MM.1S (cell line): ENCODE data around the gene CCDC74B.
"Not testable (repeated sequence)": the region's sequence is repeated elsewhere in the genome, so short reads cannot be mapped to it uniquely, and the experiment has no call there.

Source experiments
- DNase-seq: peaks from one replicate; pipeline ENCODE4 v3.0.0-alpha.2; 2015
- H2AFZ ChIP-seq: fragments of 300-600 bp; sonication (generic); 2 replicates; pipeline ENCODE4 v1.6.0; 2016; ENCODE audit warnings: antibody characterized with exemption, low read length
- H3F3A ChIP-seq: fragments of 300-600 bp; sonication (generic); 2 replicates; pipeline ENCODE4 v1.6.1; 2016; ENCODE audit warnings: mild to moderate bottlenecking, antibody characterized with exemption, low read length, moderate library complexity, mixed read lengths; ENCODE audit not compliant: insufficient read depth
- H3K27ac ChIP-seq: fragments of 300-600 bp; sonication (generic); 2 replicates; pipeline ENCODE4 v1.5.1; 2016; ENCODE audit warnings: mild to moderate bottlenecking, low read length
- H3K27me3 ChIP-seq: fragments of 300-600 bp; sonication (generic); replicated peaks from 2 replicates; pipeline ENCODE4 v1.6.0; 2016; ENCODE audit warnings: low read length; ENCODE audit not compliant: insufficient read depth
- H3K36me3 ChIP-seq: fragments of 300-600 bp; sonication (generic); replicated peaks from 2 replicates; pipeline ENCODE4 v1.6.1; 2016; ENCODE audit warnings: mild to moderate bottlenecking, low read length, mixed read lengths; ENCODE audit not compliant: insufficient read depth
- H3K4me1 ChIP-seq: fragments of 300-600 bp; sonication (generic); 2 replicates; pipeline ENCODE4 v1.6.1; 2016; ENCODE audit warnings: low read length, mixed read lengths
- H3K4me2 ChIP-seq: fragments of 300-600 bp; sonication (generic); 2 replicates; pipeline ENCODE4 v1.6.0; 2016; ENCODE audit warnings: low read depth, low read length
- H3K4me3 ChIP-seq: fragments of 300-600 bp; sonication (generic); 2 replicates; pipeline ENCODE4 v1.5.1; 2016; ENCODE audit warnings: low read length, mixed read lengths
- H3K79me2 ChIP-seq: fragments of 300-600 bp; sonication (generic); 2 replicates; pipeline ENCODE4 v1.6.1; 2016; ENCODE audit warnings: mixed run types, low read length, mixed read lengths
- H3K9ac ChIP-seq: fragments of 300-600 bp; sonication (generic); 2 replicates; pipeline ENCODE4 v1.6.1; 2016; ENCODE audit warnings: low read length, mixed read lengths
- H3K9me2 ChIP-seq: fragments of 300-600 bp; sonication (generic); replicated peaks from 2 replicates; pipeline ENCODE4 v1.6.1; 2016; ENCODE audit warnings: mild to moderate bottlenecking, low read length, mixed read lengths; ENCODE audit not compliant: insufficient read depth
- H3K9me3 ChIP-seq: fragments of 300-600 bp; sonication (generic); replicated peaks from 2 replicates; pipeline ENCODE4 v1.6.1; 2016; ENCODE audit warnings: mild to moderate bottlenecking, low read length, mixed read lengths; ENCODE audit not compliant: insufficient read depth
- H4K20me1 ChIP-seq: fragments of 300-600 bp; sonication (generic); 2 replicates; pipeline ENCODE4 v1.6.1; 2016; ENCODE audit warnings: mild to moderate bottlenecking, low read length, moderate library complexity, mixed read lengths; ENCODE audit not compliant: insufficient read depth
- CTCF ChIP-seq: fragments of 300-600 bp; sonication (generic); IDR thresholded peaks from 2 replicates; pipeline ENCODE4 v1.5.1; 2016; ENCODE audit warnings: antibody characterized with exemption, low read length, mixed read lengths
- EZH2 ChIP-seq: fragments of 300-600 bp; sonication (generic); optimal IDR thresholded peaks from 2 replicates; pipeline ENCODE3; 2017; ENCODE audit warnings: low read depth, mild to moderate bottlenecking, antibody characterized with exemption, low read length, mixed read lengths
- EZH2phosphoT487 ChIP-seq: fragments of 300-600 bp; sonication (generic); IDR thresholded peaks from 2 replicates; pipeline ENCODE4 v1.6.1; 2018; ENCODE audit warnings: antibody characterized with exemption, low read length

Gene CCDC74B

DNA sequence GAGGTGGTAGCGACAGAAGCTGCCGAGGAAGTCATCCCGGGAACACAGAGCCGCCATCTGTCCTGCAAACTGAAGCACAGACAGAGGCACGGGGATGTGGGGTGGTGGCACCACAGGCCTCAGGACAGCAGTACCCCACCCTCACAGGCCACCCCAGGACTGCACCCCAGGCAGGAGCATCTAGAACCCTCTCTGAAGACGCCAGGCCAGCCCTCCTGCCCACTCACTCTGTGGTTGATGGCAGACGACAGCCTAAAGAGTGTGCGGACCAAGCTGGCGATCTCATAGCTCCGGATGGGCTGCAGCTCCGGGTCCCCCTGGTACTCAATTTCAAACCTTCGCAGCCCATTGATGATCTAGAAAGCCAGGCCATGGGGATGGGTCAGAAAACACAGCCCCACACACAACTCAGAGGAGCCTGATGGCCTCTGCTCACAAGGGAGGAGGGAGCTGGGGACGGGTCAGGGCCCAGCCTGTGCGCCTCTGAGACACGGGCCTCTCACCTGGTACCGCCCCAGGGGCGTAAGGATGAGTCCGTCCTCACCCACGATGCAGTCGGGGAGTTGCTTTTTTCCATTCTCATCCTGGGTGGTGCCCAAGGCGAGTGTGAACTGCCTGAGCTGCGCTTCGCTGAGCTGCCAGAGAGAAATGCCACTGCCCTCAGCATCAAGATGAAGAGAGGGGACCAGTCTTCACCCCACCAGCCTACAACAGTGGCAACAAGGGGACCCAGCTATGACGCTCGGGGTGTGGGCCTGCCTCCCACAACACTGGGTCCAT lies 8.1 kb upstream of the CCDC74B start:
- no peak overlapping the region for H2AFZ ChIP-seq
- no peak for TF ChIP-seq EZH2
- TF ChIP-seq CTCF = no peak
- no peak for DNase-seq
- no peak overlapping the region for H3K9ac ChIP-seq
- no peaks in the 10 kb centered on the region for H3K4me1 ChIP-seq
- H3K9me2 ChIP-seq = no peaks in the 10 kb centered on the region
- H3K79me2 ChIP-seq = no peaks in the 10 kb centered on the region
- H4K20me1 ChIP-seq = no peaks in the 10 kb centered on the region
- no peaks in the 10 kb centered on the region for H3K27me3 ChIP-seq
- no peaks in the 10 kb centered on the region for H3K36me3 ChIP-seq
- no peak overlapping the region for H3K4me3 ChIP-seq
- H3K9me3 ChIP-seq = no peaks in the 10 kb centered on the region
- no peak overlapping the region for H3K4me2 ChIP-seq
- H3K27ac ChIP-seq = no peak overlapping the region
- no peaks in the 10 kb centered on the region for H3F3A ChIP-seq

DNA sequence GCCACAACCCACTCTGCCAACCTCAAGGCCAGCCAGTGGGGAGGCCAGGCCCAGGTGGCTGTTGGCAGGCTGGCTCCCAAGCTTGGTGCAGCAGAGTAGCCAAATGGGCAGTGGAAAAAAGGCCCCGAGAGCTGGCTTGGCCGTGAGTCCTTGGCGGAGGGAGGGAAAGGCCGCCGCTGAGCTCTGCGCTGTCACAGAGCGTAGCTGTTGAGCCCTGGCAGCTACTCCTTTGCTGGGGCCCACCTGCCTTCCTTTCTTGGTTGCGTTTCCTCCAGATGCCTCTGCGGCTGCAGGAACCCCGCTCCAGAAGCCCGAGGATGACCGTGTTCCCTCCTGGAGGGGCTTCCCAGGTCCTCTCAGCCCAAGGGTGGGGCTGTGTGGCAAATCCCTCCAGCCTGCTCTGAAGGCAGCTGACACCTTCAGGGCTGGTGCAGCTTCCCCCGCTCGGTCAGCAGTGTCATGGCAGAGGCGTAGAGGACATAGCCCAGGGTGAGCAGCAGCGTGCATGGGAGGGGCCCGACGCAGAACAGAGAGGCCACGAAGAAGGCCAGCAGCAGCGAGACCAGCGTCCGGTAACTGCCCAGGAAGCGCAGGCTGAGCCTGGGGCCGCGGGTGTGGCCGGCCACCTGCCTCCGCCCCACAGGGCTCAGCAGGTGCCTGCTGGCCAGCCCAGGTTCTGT lies 7.4 kb upstream of the CCDC74B start:
- H3K36me3 ChIP-seq, H4K20me1 ChIP-seq, H3K27me3 ChIP-seq, H3F3A ChIP-seq, H3K9ac ChIP-seq, H2AFZ ChIP-seq, H3K27ac ChIP-seq, H3K79me2 ChIP-seq, DNase-seq, H3K4me1 ChIP-seq, H3K4me3 ChIP-seq, H3K4me2 ChIP-seq, H3K9me3 ChIP-seq, H3K9me2 ChIP-seq: not testable (repeated sequence)

- not testable (repeated sequence) for H3F3A ChIP-seq, H3K4me1 ChIP-seq, H3K9me2 ChIP-seq, H2AFZ ChIP-seq, H3K9me3 ChIP-seq, H3K27ac ChIP-seq, DNase-seq, H3K4me3 ChIP-seq, H3K36me3 ChIP-seq, H4K20me1 ChIP-seq, H3K4me2 ChIP-seq, H3K9ac ChIP-seq, H3K79me2 ChIP-seq, H3K27me3 ChIP-seq
Measured at GRCh38 chr2:130151145-130151512, 6.2 kb upstream of the CCDC74B start.

- Histone ChIP-seq H3K4me3 (no peak overlapping the region), H3F3A (no peaks in the 10 kb centered on the region), H3K4me1 (no peaks in the 10 kb centered on the region), H3K27ac (no peak overlapping the region), H3K4me2 (no peak overlapping the region), H3K9me2 (no peaks in the 10 kb centered on the region), H3K36me3 (no peaks in the 10 kb centered on the region), H3K9me3 (no peaks in the 10 kb centered on the region), H4K20me1 (no peaks in the 10 kb centered on the region), H2AFZ (no peak overlapping the region), H3K27me3 (no peaks in the 10 kb centered on the region), H3K79me2 (no peaks in the 10 kb centered on the region), H3K9ac (no peak overlapping the region)
- TF ChIP-seq CTCF (no peak), EZH2phosphoT487 (no peak), EZH2 (no peak)
- no peak for DNase-seq
Measured at GRCh38 chr2:130150181-130151144, 5.6 kb upstream of the CCDC74B start.

- DNase-seq, H3K79me2 ChIP-seq, H2AFZ ChIP-seq, H3K36me3 ChIP-seq, H3K4me3 ChIP-seq, H3K4me1 ChIP-seq, H3K27me3 ChIP-seq, H3K9me3 ChIP-seq, H3K9me2 ChIP-seq, H3K9ac ChIP-seq, H3K27ac ChIP-seq, H3F3A ChIP-seq, H4K20me1 ChIP-seq, H3K4me2 ChIP-seq: not testable (repeated sequence)
Measured at GRCh38 chr2:130148515-130148914, 3.6 kb upstream of the CCDC74B start.
